ENCODE data around the gene HERC2.

The HERC2 gene

GRCh38 chr15:28097656-28098359, 224.2 kb downstream of the HERC2 start:
- no peak for DNase-seq (ENCODE audit: low read depth, low spot score)

GRCh38 chr15:28096670-28097431, 225.1 kb downstream of the HERC2 start:
- no peak for DNase-seq (ENCODE audit: low read depth, low spot score)

- DNase-seq (ENCODE audit: low read depth, low spot score), result no peak
Measured at GRCh38 chr15:28096411-28096669, 225.6 kb downstream of the HERC2 start.

- no peak for DNase-seq (ENCODE audit: low read depth, low spot score)
Measured at GRCh38 chr15:28094732-28095521, 227.1 kb downstream of the HERC2 start.

- no peak for DNase-seq (ENCODE audit: low read depth, low spot score)
Measured at GRCh38 chr15:28093752-28094535, 228.0 kb downstream of the HERC2 start.

- no peak for DNase-seq (ENCODE audit: low read depth, low spot score)
Measured at GRCh38 chr15:28091313-28091712, 230.7 kb downstream of the HERC2 start.

GRCh38 chr15:28086175-28086703, 235.7 kb downstream of the HERC2 start:
- no peak for DNase-seq (ENCODE audit: low read depth, low spot score)

GRCh38 chr15:28085489-28086174, 236.3 kb downstream of the HERC2 start:
- DNase-seq (ENCODE audit: low read depth, low spot score), result no peak

GRCh38 chr15:28084547-28084946, 237.4 kb downstream of the HERC2 start:
- no peak for DNase-seq (ENCODE audit: low read depth, low spot score)

GRCh38 chr15:28082891-28083684, 238.9 kb downstream of the HERC2 start:
- no peak for DNase-seq (ENCODE audit: low read depth, low spot score)

GRCh38 chr15:28081594-28081993, 240.4 kb downstream of the HERC2 start:
- no peak for DNase-seq (ENCODE audit: low read depth, low spot score)

- DNase-seq (ENCODE audit: low read depth, low spot score), result no peak
Measured at GRCh38 chr15:28080386-28080785, 241.6 kb downstream of the HERC2 start.

- DNase-seq (ENCODE audit: low read depth, low spot score), result no peak
Measured at GRCh38 chr15:28079313-28079969, 242.5 kb downstream of the HERC2 start.

GRCh38 chr15:28078191-28078719, 243.7 kb downstream of the HERC2 start:
- DNase-seq (ENCODE audit: low read depth, low spot score), result no peak

GRCh38 chr15:28075573-28075972, 246.4 kb downstream of the HERC2 start:
- no peak for DNase-seq (ENCODE audit: low read depth, low spot score)

GRCh38 chr15:28068930-28069329, 253.0 kb downstream of the HERC2 start:
- no peak for DNase-seq (ENCODE audit: low read depth, low spot score)

- DNase-seq (ENCODE audit: low read depth, low spot score), result no peak
Measured at GRCh38 chr15:28066231-28066630, 255.7 kb downstream of the HERC2 start.
